ENCODE data around the gene LYVE1.
"Not testable (repeated sequence)": the region's sequence is repeated elsewhere in the genome, so short reads cannot be mapped to it uniquely, and the experiment has no call there.

LYVE1 gene

DNA sequence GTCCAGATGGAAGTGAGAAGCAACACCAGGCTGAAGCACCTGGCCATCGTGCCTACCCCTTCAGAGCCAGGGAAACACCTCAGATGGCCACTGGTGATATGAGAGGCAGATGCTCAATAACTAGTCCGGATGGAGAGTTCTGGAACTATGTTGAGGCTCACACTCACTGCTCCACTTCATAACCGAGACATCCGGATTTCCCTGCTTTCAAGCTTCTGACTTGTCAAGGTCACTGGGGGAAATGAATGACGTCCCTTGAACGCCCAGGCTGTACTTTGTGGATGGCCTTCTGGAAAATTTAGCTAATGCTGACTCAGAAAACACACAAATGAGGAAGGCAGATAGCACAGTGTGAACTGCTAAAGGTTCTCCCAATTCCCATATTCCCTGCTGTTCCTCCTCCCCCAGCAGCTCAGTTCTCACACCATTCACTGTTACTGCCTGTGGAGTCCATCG, at the start of gene LYVE1:
Gene LYVE1 (minus strand): TSS at position 180 of the 456 bp plus-strand sequence. CDS start 133 bp downstream, at position 47.
- no peak for DNase-seq

- DNase-seq, result no peak
These were observed 49.1 kb upstream of the LYVE1 start for GRCh38 chr11:10617551-10617950.

GRCh38 chr11:10611979-10612862, 43.8 kb upstream of the LYVE1 start:
- no peak for DNase-seq

DNA sequence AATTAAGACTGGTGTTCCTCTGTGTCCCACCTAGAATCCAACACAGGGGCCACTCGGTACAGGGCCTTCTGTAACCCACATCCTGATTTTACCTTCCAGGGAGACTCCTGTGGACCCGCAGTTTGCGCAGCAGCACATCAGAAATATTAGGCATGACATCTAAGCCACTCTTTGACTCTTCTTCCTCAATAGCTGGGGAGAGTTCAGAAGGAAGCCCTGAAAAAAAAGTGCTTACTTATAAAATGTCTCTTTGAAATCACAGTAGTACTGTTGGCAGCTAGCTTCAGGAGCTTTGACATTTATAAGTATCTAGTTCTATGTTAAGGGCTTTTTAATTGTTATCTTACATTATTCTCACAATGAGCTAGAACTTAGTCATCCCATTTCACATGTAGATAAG, 41.2 kb upstream of the LYVE1 start:
- no peak for DNase-seq

DNA sequence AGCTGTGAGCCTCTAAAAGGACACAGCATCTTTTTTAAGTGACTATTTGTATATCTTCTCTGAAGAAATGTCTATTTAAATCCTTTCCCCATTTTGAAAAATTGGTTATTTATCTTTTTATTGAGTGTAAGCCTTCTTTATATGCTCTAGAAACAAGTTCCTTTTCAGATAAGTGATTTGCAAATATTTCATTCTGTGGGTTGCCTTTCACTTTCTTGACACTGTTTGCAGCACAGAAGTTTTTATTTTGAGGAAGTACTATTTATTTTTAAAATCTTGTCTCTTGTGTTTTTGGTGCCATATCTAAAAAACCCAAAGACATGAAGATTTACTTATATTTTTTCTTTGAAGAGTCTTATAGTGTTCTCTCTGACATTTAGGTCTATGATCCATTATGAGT, 40.1 kb upstream of the LYVE1 start:
- no peak for DNase-seq

DNA sequence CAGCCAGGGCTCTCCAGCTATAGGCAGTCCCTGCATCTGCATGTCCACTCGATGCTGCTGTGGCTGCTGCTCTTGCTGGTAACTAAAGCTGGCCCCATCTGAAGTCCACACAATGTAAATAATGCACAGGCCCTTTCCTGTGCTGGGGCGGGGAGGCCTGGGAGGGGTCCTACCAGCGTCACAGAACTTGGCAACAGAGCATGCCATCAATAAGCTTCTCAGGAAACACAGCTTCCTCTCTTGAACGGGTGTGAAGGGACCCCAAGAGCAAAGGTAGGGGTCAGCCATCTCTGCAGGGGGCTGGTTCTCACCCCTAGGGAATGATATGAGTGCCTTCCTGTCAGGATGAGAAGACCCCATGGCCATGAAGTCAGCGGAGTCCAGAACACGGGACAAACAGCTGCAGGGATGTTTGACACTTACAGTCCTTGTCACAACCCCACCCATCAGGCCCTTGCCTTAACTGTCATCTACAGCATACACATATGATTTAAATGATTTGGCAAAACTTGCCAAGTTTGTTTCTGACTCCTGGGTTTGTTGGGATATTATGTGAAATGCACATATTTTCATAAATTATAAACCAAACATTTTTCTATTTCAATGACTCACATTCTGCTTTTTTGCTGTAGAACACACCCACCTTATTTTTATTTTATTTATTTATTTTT, 39.1 kb upstream of the LYVE1 start:
- DNase-seq, result no peak

DNA sequence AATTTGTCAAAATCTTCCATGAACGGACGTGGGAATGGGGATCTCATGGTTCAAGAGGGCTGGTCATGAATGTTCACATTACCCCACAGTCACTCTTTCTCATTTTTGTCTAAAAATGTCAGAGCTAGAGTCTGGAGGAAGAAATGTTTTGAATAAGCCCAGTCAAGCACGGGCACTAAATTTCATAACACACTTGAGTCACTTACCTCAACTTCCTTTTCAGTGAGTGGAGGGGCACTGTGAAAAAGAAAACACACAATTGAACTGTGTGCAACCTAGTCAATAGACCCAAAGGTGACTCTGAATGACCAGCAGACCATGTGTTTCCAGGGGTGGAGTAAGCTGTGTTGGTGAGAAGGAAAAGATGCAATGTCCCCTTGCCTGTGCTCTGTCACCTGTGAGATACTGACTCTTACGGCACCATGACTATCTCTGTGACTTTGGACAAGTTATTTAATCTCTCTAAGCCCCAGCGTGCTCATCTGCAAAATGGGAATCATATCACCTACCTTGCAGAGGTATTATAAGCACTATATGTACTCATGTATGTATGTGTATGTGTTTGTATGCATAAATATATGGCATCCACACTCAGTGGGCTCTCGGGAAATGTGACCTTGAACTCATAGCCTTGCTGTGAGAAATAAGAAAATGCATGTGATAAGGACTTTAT, 38.2 kb upstream of the LYVE1 start:
- DNase-seq, result no peak

GRCh38 chr11:10605941-10606381, 37.5 kb upstream of the LYVE1 start:
- no peak for DNase-seq

DNA sequence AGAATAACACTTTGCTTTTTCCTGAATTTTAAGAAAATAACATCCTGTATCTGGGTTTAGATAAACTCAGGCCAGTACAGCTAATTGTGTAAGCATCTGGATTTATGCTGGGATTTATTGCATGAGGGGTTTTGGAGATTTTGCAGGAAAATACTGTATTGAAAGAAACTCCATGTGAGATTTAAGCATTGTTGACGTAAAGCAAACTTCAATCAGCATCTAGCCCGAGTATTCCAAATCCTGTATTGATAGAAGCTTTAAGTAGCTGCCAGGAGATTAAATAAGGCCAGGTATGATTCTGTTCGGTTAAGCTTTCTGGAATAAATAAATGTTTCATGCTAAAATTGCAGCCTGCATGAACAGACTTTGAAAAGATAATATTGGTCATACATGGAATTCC, 36.3 kb upstream of the LYVE1 start:
- DNase-seq, result no peak

DNA sequence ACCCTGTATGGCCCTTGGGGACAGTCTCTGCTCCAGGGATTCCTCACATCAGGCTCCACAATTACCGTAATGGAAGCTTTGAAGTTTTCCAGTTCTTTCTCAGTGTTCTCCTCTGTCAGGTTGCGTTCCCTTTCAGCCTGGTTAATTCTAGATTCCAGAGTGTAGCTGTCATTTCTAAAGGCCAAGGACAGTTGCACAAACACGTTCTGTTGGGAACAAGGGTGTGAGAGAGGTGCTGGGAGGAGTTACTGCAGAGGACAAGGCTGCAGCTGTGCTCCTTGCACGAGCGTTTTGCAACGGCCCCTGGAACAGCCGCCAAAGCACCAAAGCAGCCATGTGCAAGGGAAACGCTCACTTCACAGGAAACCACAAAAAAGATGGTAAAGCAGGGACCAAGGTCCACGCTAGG, 35.9 kb upstream of the LYVE1 start:
- DNase-seq, result no peak

GRCh38 chr11:10603721-10604297, 35.3 kb upstream of the LYVE1 start:
- DNase-seq, result no peak

DNA sequence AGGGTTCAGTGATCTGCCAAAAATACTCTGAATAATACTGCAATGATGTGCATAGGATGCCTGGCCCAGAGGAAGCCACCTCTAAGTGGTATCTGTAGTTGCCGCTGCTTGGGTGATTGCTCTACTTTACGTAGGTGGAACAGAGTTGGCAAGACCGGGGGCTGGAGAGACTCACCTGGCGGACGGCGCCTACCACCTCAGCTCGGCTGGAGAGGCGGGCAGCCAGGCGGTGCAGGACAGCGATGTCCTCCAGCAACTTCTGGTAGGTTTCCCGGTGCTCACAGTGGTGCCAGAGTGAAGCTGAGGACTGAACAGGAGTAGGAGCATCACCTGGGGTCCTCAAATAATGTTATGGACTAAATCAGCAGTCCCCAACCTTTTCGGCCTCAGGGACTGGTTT, 34.5 kb upstream of the LYVE1 start:
- no peak for DNase-seq

DNA sequence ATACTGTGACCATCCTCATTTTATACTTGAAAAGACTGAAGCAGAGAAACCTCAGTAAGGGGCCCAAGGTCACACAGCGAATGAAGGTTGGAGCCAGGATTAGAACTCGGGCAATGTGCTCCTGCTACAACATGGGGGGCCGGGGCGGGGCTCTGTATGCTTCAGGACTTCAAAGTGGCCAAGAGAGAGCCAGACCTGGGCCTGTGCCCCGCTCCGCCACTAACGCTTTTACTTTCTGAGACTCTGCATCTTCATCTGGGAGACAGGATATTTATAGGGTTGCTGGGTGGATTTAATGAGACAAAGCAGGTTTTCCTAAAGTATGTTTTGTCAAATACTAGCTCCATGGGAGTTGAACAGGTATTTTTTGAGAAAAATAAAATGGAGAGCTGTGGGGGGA, 33.9 kb upstream of the LYVE1 start:
- no peak for DNase-seq

DNA sequence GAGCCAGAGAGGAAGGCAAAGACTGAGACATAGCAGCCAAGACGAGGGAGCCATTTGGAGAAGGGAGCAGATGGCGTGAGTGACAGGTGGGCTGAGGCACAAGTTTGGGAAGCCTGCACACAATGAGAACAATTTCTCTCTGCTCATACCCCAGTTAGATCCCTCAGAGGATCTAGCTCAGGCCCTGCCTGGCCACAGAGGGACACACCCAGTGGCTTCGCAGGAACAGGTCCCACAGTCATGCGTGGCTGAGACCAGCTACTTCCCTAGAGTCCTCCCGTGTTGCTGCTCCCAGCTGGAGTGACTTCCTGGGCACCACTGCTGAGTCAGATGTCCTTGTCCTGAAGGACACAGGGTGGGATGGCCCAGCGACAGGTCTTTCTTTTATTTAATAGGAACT, 33.4 kb upstream of the LYVE1 start:
- no peak for DNase-seq

DNA sequence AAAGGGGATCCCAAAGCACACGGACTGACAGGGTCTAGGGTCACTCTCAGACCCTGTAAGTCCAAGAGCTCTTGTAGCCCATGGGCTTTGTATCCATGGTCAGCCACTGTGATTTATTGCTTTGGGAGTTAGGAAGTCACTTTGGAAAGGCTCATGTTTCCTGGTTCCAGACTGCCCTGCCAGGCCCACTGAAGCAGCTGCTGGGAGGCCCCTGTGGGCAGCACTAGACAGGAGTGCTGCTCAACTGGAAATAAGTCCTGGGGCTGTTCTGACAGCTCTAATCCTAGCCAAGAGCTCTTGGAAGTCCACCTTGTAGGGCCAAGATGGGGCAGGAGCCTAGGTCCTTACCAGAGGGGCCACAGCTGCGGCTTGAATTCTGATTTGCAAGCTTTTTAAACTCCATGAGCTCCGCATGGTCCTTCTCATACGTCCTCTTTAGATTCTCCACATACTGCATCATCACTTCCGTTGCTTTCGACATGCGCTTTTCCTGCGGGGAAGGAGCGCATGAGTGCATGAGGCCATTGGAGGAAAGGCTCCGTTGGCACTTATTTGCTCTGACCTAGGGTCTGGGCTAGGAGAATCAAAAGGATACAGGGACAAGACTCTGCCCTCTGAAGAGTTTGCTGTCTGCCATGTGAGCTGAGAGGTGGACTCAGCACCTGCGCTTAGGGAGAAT, 32.2 kb upstream of the LYVE1 start:
- no peak for DNase-seq

DNA sequence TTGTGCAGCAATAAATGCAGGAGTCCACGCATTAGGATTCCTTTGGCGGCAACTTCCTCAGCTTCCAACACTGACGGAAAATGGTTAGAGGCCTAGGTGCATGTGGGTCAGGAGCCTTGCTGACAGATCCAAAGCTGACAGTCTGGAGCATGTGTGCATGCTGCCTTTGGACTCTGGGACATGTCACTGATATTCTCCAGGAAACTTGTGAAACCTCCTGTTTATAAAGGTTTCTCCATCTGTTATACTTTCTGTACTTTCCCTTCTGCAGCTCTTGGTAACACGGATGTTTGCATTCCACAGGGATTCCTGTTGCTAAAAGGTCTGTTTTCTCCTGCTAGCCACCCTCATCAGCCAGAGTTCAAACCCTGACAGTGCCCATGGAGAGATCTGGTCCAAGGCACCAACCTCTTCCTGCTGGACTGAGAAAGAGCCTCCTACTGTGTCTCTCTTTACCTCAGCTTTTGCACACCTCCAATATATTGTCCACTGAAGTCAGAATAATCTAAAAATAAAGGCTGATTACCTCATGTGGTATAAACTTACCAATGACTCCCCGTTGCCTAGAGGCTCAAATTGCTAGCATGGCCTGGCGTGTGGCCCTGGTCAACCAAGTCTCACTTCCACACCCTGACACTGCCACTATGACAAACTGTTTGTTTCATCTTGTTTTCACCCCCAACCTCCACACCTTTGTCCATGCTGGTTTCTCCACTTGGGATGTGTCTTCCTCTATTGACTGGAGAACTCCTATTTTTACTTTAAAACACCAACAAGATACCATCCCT, 31.1 kb upstream of the LYVE1 start:
- DNase-seq, result no peak

- DNase-seq, result no peak
These were observed 30.4 kb upstream of the LYVE1 start for GRCh38 chr11:10598816-10599215.

DNA sequence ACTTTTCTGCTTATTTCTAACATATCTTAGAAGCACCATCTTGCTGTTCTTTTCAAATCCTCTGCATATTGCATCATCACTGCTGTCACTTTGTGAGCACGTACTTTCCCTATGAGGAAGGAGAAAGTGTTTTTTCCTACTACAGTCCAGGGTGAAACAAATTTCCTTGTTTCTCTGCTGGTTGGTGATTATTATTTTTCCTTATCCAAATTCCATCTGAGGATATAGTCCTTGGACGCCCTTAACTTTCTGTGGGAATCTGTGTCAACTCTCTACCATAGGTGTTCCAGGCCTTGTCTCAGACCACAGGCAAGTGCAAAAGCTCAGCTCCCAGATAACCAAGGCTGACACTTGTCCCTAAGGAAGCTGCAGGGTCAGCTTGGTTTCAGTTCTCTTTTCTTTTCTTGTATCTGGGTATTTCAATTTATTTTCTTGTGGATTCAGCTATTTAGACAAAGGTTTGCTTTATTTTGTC, 29.4 kb upstream of the LYVE1 start:
- DNase-seq, result no peak

DNA sequence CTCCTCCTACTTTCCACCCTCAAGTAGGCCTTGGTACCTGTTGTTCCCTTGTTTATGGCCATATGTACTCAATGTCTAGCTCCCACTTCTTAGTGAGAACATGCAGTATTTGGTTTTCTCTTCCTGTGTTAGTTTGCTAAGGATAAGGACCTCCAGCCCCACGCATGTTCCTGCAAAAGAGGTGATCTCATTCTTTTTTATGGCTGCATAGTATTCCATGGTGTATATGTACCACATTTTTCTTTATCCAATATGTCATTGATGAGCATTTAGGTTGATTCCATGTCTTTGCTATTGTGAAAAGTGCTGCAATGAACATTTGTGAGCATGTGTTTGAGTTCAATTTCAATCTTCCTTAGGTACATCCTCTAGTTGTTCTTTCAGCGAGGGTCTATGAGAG, 27.4 kb upstream of the LYVE1 start:
- DNase-seq, result not testable (repeated sequence)

DNA sequence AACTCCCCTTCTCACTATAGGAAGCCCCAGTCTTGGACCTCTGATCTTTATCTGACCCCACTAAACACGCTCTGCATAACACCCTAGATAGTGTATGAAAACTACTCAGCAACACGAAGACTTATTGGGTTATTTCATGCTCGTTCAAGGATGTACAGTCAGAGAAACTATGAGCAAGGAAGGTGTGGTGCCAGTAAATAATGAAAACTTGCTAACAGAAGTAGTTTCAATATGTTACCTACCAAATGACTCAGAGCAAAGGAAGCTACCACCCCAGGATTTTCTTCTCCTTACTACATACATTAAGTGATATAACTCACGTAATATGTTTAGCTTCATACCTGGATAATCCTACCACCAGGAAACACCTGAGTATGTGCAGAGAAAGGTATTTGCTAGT, 25.9 kb upstream of the LYVE1 start:
- DNase-seq, result no peak

DNA sequence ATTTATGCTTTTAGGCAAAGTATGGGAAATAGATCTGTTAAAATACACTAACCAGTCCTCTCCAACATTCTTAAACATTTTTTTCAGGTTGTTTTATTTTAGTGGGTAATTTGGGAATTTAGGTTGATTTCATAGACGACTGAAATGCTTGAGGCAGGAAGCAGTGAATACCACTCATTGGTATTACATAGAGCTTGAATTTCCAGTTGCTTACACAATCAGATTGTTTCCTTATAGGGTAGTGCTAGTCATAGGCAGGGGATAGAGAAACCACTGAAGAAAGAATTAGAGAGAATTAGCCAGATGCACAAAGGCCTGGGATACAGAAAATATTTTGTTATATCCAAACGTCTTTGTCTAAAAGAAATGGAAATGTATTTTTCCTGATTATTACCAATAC, 23.9 kb upstream of the LYVE1 start:
- no peak for DNase-seq

DNA sequence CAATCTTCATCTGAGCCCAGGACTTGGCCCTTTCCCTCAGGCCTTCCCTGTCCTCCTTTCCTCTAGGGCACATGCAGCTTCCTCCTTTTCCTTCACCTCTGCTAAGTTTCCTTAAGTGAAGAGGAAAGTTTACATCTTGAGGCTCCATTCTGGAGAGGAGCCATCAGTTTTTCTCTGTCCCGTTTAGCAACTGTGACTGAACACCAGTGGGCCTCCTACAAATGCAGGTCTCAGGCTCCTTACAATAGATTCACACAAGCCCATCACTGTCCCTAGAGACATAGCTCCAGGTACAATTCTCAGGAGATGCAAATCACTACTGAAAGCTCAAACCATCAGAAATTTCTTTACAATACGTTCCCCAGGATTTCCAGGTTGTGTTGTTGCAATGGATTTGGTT, 23.3 kb upstream of the LYVE1 start:
- no peak for DNase-seq
